GM23338 (cell line): ENCODE results near the gene VPS13A. TPM values are rescaled to one million over a fixed set of nuclear protein-coding genes. Genes with fewer than 3 reads are reported as not detected.

Experiments
- ATAC-seq: fragments of 200-7000 bp; cut with Tn5 transposase; 3 replicates; pipeline ENCODE4 v1.9.1; 2020
- DNase-seq: peaks from one replicate; pipeline ENCODE4 v3.0.0-alpha.2; 2015; ENCODE audit warnings: low spot score
- H2AFZ ChIP-seq: fragments of 200-600 bp; sonication (generic); 2 replicates; pipeline ENCODE4 v1.8.0; 2016; ENCODE audit warnings: antibody characterized with exemption, mild to moderate bottlenecking, moderate library complexity
- H3F3A ChIP-seq: fragments of 200-600 bp; sonication (generic); replicated peaks from 2 replicates; pipeline ENCODE4 v1.8.0; 2017; ENCODE audit warnings: antibody characterized with exemption, mixed run types, low read depth
- H3K27ac ChIP-seq: fragments of 200-600 bp; sonication (generic); 2 replicates; pipeline ENCODE4 v1.6.1; 2016; ENCODE audit warnings: low read depth
- H3K27me3 ChIP-seq: fragments of 200-600 bp; sonication (generic); 2 replicates; pipeline ENCODE4 v1.8.0; 2016; ENCODE audit warnings: mild to moderate bottlenecking, mixed run types, moderate library complexity; ENCODE audit not compliant: insufficient read depth
- H3K36me3 ChIP-seq: fragments of 200-600 bp; sonication (generic); 2 replicates; pipeline ENCODE4 v1.8.0; 2016; ENCODE audit warnings: mild to moderate bottlenecking; ENCODE audit not compliant: insufficient read depth
- H3K4me1 ChIP-seq: fragments of 200-600 bp; sonication (generic); 2 replicates; pipeline ENCODE4 v1.8.0; 2016; ENCODE audit warnings: mild to moderate bottlenecking, moderate library complexity; ENCODE audit not compliant: insufficient read depth
- H3K4me2 ChIP-seq: fragments of 200-600 bp; sonication (generic); 2 replicates; pipeline ENCODE4 v1.7.1; 2017; ENCODE audit warnings: mixed run types
- H3K4me3 ChIP-seq: fragments of 200-600 bp; sonication (generic); 2 replicates; pipeline ENCODE4 v1.6.1; 2016; ENCODE audit warnings: mixed run types
- H3K79me2 ChIP-seq: fragments of 200-600 bp; sonication (generic); replicated peaks from 2 replicates; pipeline ENCODE4 v1.8.0; 2017; ENCODE audit warnings: mild to moderate bottlenecking; ENCODE audit not compliant: insufficient read depth
- H3K9me2 ChIP-seq: fragments of 200-600 bp; sonication (generic); 2 replicates; pipeline ENCODE4 v1.8.0; 2017; ENCODE audit not compliant: insufficient read depth
- H4K20me1 ChIP-seq: fragments of 200-600 bp; sonication (generic); replicated peaks from 2 replicates; pipeline ENCODE4 v1.8.0; 2017; ENCODE audit warnings: mild to moderate bottlenecking; ENCODE audit not compliant: insufficient read depth
- H3K27ac Mint-ChIP-seq: 2 replicates; pipeline ENCODE4 v1.8.0; 2020; ENCODE audit warnings: inconsistent platforms, mild to moderate bottlenecking, moderate library complexity, mixed read lengths
- H3K27me3 Mint-ChIP-seq: 3 replicates; pipeline ENCODE4 v1.8.0; 2022; ENCODE audit warnings: low read depth, mild to moderate bottlenecking, moderate library complexity, mixed read lengths, inconsistent platforms; ENCODE audit not compliant: insufficient read depth, poor library complexity
- H3K36me3 Mint-ChIP-seq: 3 replicates; pipeline ENCODE4 v1.8.0; 2021; ENCODE audit warnings: low read depth, mild to moderate bottlenecking, inconsistent platforms, moderate library complexity, mixed read lengths
- H3K4me1 Mint-ChIP-seq: 3 replicates; pipeline ENCODE4 v1.8.0; 2020; ENCODE audit warnings: mild to moderate bottlenecking, inconsistent platforms, mixed read lengths
- H3K4me3 Mint-ChIP-seq: 3 replicates; pipeline ENCODE4 v1.8.0; 2021; ENCODE audit warnings: moderate library complexity, mild to moderate bottlenecking, inconsistent platforms, mixed read lengths
- H3K9me3 Mint-ChIP-seq: 3 replicates; pipeline ENCODE4 v1.8.0; 2020; ENCODE audit warnings: moderate library complexity, mild to moderate bottlenecking, inconsistent platforms, mixed read lengths
- CREB1 ChIP-seq: fragments of 250-450 bp; sonication (Bioruptor Pico); IDR thresholded peaks from 2 replicates; pipeline ENCODE4 v1.5.0; 2020; ENCODE audit warnings: low read depth, mild to moderate bottlenecking, moderate library complexity
- ETS1 ChIP-seq: IDR thresholded peaks from 2 replicates; pipeline ENCODE4 v1.6.1; 2016; ENCODE audit warnings: antibody characterized with exemption
- EZH2 ChIP-seq: fragments of 200-600 bp; sonication (generic); IDR thresholded peaks from one replicate; pipeline ENCODE4 v1.8.0; 2017; ENCODE audit warnings: antibody characterized with exemption, mild to moderate bottlenecking, low read depth; ENCODE audit not compliant: unreplicated experiment
- JUNB ChIP-seq: IDR thresholded peaks from one replicate; pipeline ENCODE4 v1.6.1; 2016; ENCODE audit warnings: antibody characterized with exemption; ENCODE audit not compliant: unreplicated experiment
- NANOG ChIP-seq: IDR thresholded peaks from 2 replicates; pipeline ENCODE4 v1.6.1; 2016; ENCODE audit warnings: antibody characterized with exemption, borderline replicate concordance
- POLR2AphosphoS5 ChIP-seq: IDR thresholded peaks from 2 replicates; pipeline ENCODE4 v1.6.1; 2016; ENCODE audit warnings: antibody characterized with exemption, low read depth
- STAT1 ChIP-seq: IDR thresholded peaks from one replicate; pipeline ENCODE4 v1.6.1; 2016; ENCODE audit warnings: antibody characterized with exemption; ENCODE audit not compliant: unreplicated experiment
- ZNF114 ChIP-seq: fragments of 250-450 bp; sonication (Bioruptor Pico); IDR thresholded peaks from 2 replicates; pipeline ENCODE4 v1.5.0; 2020; ENCODE audit warnings: mild to moderate bottlenecking, moderate library complexity
- ZNF331 ChIP-seq: fragments of 250-450 bp; sonication (Bioruptor Pico); IDR thresholded peaks from 2 replicates; pipeline ENCODE4 v1.5.0; 2020; ENCODE audit warnings: low read depth, mild to moderate bottlenecking, moderate library complexity
- polyA plus RNA-seq: library from polyadenylated mRNA; unstranded; fragments of >200 nt; fragmentation: Nextera tagmentation; extraction: Ambion mirVana; gene quantifications from 2 replicates; pipeline ENCODE4 v1.2.1, GENCODE V29; 2016
- total RNA-seq: library from RNA; depleted of rRNA; stranded (reverse); fragments of >200 nt; shearing (Covaris generic); gene quantifications from 2 replicates; pipeline ENCODE4 v1.2.3, GENCODE V29; 2014
- TF ChIP-seq, protein P1 (sequence below), 2 experiments: fragments of 200-600 bp in 1 of 2; sonication (generic) in 1 of 2; conservative IDR thresholded peaks; 2 replicates each; pipeline versions ENCODE4 v1.5.1 to v1.6.1; 2016 to 2017; ENCODE audit warnings: antibody characterized with exemption in 2 of 2, low read depth in 2 of 2, mild to moderate bottlenecking in 2 of 2, moderate library complexity in 1 of 2
- TF ChIP-seq, protein P2 (sequence below): IDR thresholded peaks from one replicate; pipeline ENCODE4 v1.6.1; 2018; ENCODE audit warnings: antibody characterized with exemption; ENCODE audit not compliant: unreplicated experiment

VPS13A gene
- total and polyA plus RNA-seq, 2 experiments from 2014 or later: 45.9 to 68.1 TPM

GRCh38 chr9:77457916-77458592, 280.7 kb downstream of the VPS13A start:
- Histone ChIP-seq H3K4me3 (no peak overlapping the region), H3K4me1 (peaks cover 15% of the 10 kb centered on the region), H2AFZ (no peak overlapping the region), H3K27ac (no peak overlapping the region), H3K79me2 (no peaks in the 10 kb centered on the region), H4K20me1 (no peaks in the 10 kb centered on the region), H3K9me2 (no peaks in the 10 kb centered on the region), H3F3A (no peaks in the 10 kb centered on the region), H3K4me2 (no peak overlapping the region), H3K27me3 (no peaks in the 10 kb centered on the region), H3K36me3 (no peaks in the 10 kb centered on the region)
- DNase-seq: peak; percentile 92
- TF ChIP-seq, protein P1, sequence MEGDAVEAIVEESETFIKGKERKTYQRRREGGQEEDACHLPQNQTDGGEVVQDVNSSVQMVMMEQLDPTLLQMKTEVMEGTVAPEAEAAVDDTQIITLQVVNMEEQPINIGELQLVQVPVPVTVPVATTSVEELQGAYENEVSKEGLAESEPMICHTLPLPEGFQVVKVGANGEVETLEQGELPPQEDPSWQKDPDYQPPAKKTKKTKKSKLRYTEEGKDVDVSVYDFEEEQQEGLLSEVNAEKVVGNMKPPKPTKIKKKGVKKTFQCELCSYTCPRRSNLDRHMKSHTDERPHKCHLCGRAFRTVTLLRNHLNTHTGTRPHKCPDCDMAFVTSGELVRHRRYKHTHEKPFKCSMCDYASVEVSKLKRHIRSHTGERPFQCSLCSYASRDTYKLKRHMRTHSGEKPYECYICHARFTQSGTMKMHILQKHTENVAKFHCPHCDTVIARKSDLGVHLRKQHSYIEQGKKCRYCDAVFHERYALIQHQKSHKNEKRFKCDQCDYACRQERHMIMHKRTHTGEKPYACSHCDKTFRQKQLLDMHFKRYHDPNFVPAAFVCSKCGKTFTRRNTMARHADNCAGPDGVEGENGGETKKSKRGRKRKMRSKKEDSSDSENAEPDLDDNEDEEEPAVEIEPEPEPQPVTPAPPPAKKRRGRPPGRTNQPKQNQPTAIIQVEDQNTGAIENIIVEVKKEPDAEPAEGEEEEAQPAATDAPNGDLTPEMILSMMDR (conservative IDR thresholded peaks at IDR 0.05; ENCODE audit: low read depth in 2 of 2): peak; percentile 87 to 91
- TF ChIP-seq EZH2: no peak
- Mint-ChIP-seq H3K36me3 (peaks cover 5% of the 10 kb centered on the region; the same call in 1 of the 3 replicates), H3K4me1 (peaks cover 38% of the 10 kb centered on the region), H3K4me3 (no peak overlapping the region), H3K27ac (no peak overlapping the region), H3K27me3 (no peaks in the 10 kb centered on the region), H3K9me3 (no peaks in the 10 kb centered on the region)
- peak; percentile 89 for ATAC-seq

DNA sequence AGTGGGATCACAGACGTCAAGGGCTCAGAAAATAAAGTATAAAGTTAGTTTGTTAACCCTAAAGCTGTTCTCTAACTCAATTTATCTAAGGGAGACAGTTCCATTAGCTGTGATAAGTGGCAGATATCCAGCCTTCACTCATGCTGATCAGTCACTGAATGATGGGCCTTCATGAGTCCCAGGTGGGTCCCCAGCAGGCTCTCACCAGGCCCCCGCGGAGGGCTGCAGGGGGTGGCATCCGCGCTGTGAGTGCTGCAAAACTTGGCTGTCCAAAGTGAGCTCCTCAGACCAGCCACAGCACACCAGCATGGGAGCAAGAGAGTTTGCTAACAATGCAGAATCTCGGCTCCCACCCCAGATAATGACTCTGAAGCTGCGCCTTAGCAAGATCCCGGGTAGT, 283.6 kb downstream of the VPS13A start:
- H3K36me3 ChIP-seq: no peaks in the 10 kb centered on the region
- Mint-ChIP-seq H3K9me3 (peaks cover 2% of the 10 kb centered on the region; the same call in 1 of the 3 replicates), H3K4me1 (peaks cover 37% of the 10 kb centered on the region), H3K27ac (no peak overlapping the region), H3K4me3 (no peak overlapping the region), H3K27me3 (no peaks in the 10 kb centered on the region), H3K36me3 (no peaks in the 10 kb centered on the region)
- no peaks in the 10 kb centered on the region for H3K27me3 ChIP-seq
- peaks cover 7% of the 10 kb centered on the region; the same call in 1 of the 2 replicates for H3K4me1 ChIP-seq
- no peaks in the 10 kb centered on the region for H4K20me1 ChIP-seq
- 0 out of 2 replicates have a peak, but pooled peaks cover 8% of the 10 kb centered on the region for H3K9me2 ChIP-seq
- DNase-seq (no peak), ATAC-seq (no peak)
- no peak overlapping the region for H3K4me3 ChIP-seq
- H2AFZ ChIP-seq: no peak overlapping the region; the same call in 1 of the 2 replicates
- H3K79me2 ChIP-seq: no peaks in the 10 kb centered on the region
- no peaks in the 10 kb centered on the region for H3F3A ChIP-seq
- no peak overlapping the region for H3K4me2 ChIP-seq
- no peak overlapping the region for H3K27ac ChIP-seq
- TF ChIP-seq STAT1 (no peak), ZNF114 (CRISPR knock-in tag) (no peak), JUNB (no peak), NANOG (no peak), ZNF331 (CRISPR knock-in tag) (no peak), POLR2AphosphoS5 (no peak), CREB1 (CRISPR knock-in tag) (no peak), ETS1 (no peak)
- TF ChIP-seq, protein P2, sequence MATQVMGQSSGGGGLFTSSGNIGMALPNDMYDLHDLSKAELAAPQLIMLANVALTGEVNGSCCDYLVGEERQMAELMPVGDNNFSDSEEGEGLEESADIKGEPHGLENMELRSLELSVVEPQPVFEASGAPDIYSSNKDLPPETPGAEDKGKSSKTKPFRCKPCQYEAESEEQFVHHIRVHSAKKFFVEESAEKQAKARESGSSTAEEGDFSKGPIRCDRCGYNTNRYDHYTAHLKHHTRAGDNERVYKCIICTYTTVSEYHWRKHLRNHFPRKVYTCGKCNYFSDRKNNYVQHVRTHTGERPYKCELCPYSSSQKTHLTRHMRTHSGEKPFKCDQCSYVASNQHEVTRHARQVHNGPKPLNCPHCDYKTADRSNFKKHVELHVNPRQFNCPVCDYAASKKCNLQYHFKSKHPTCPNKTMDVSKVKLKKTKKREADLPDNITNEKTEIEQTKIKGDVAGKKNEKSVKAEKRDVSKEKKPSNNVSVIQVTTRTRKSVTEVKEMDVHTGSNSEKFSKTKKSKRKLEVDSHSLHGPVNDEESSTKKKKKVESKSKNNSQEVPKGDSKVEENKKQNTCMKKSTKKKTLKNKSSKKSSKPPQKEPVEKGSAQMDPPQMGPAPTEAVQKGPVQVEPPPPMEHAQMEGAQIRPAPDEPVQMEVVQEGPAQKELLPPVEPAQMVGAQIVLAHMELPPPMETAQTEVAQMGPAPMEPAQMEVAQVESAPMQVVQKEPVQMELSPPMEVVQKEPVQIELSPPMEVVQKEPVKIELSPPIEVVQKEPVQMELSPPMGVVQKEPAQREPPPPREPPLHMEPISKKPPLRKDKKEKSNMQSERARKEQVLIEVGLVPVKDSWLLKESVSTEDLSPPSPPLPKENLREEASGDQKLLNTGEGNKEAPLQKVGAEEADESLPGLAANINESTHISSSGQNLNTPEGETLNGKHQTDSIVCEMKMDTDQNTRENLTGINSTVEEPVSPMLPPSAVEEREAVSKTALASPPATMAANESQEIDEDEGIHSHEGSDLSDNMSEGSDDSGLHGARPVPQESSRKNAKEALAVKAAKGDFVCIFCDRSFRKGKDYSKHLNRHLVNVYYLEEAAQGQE: no peak
- TF ChIP-seq, protein P1 (conservative IDR thresholded peaks at IDR 0.05; ENCODE audit: low read depth in 2 of 2): no peak
